Neural cell (in vitro differentiated cells): ENCODE data around the gene PSMG4. TPM values are rescaled to one million over a fixed set of nuclear protein-coding genes. Genes with fewer than 3 reads are reported as not detected.
A peak's percentile ranks its signal among the peaks of the same experiment; 100 is the strongest.

Experiments used
- H2AFZ ChIP-seq: fragments of 200-600, 300-800 bp; sonication (generic), shearing (Covaris generic); 2 replicates; pipeline ENCODE4 v1.6.0; 2014; ENCODE audit warnings: low read depth, mild to moderate bottlenecking, antibody characterized with exemption, low read length, moderate library complexity
- H3F3A ChIP-seq: fragments of 200-600 bp; shearing (Covaris generic); 2 replicates; pipeline ENCODE4 v1.6.1; 2016; ENCODE audit warnings: mild to moderate bottlenecking, moderate library complexity, mixed read lengths, antibody characterized with exemption, low read length; ENCODE audit not compliant: insufficient read depth, poor library complexity, severe bottlenecking
- H3K27ac ChIP-seq: fragments of 200-600, 300-800 bp; sonication (generic), shearing (Covaris generic); 2 replicates; pipeline ENCODE4 v1.5.1; 2014; ENCODE audit warnings: mild to moderate bottlenecking, low read length, moderate library complexity
- H3K27me3 ChIP-seq: fragments of 300-800, 200-600 bp; sonication (generic), shearing (Covaris generic); 2 replicates; pipeline ENCODE4 v1.6.0; 2014; ENCODE audit warnings: mild to moderate bottlenecking, low read depth, low read length, moderate library complexity; ENCODE audit not compliant: insufficient read depth
- H3K36me3 ChIP-seq: fragments of 300-800, 200-600 bp; sonication (generic), shearing (Covaris generic); 2 replicates; pipeline ENCODE4 v1.5.1; 2014; ENCODE audit warnings: mild to moderate bottlenecking, antibody characterized with exemption, low read length, moderate library complexity; ENCODE audit not compliant: insufficient read depth
- H3K4me2 ChIP-seq: fragments of 300-800, 200-600 bp; sonication (generic), shearing (Covaris generic); 2 replicates; pipeline ENCODE4 v1.6.0; 2014; ENCODE audit warnings: mild to moderate bottlenecking, low read length
- H3K4me3 ChIP-seq: fragments of 300-800, 200-600 bp; sonication (generic), shearing (Covaris generic); 2 replicates; pipeline ENCODE4 v1.5.1; 2014; ENCODE audit warnings: mild to moderate bottlenecking, low read length, moderate library complexity
- H3K79me2 ChIP-seq: fragments of 200-600 bp; shearing (Covaris generic); replicated peaks from 2 replicates; pipeline ENCODE4 v1.6.0; 2014; ENCODE audit warnings: mild to moderate bottlenecking, low read length, moderate library complexity; ENCODE audit not compliant: insufficient read depth
- H3K9ac ChIP-seq: fragments of 300-800, 200-600 bp; sonication (generic), shearing (Covaris generic); 2 replicates; pipeline ENCODE4 v1.6.1; 2016; ENCODE audit warnings: mild to moderate bottlenecking, low read length, mixed read lengths
- H3K9me2 ChIP-seq: fragments of 200-600 bp; shearing (Covaris generic); 2 replicates; pipeline ENCODE4 v1.6.1; 2016; ENCODE audit warnings: mild to moderate bottlenecking, low read length, mixed read lengths; ENCODE audit not compliant: insufficient read depth
- H3K9me3 ChIP-seq: fragments of 200-600, 300-800 bp; sonication (generic), shearing (Covaris generic); 2 replicates; pipeline ENCODE4 v1.6.1; 2016; ENCODE audit warnings: mild to moderate bottlenecking, mixed run types, low read length, moderate library complexity, mixed read lengths
- H4K20me1 ChIP-seq: fragments of 200-600 bp; shearing (Covaris generic); 2 replicates; pipeline ENCODE4 v1.6.1; 2016; ENCODE audit warnings: mild to moderate bottlenecking, mixed run types; ENCODE audit not compliant: insufficient read depth
- EP300 ChIP-seq: fragments of 450-650 bp; conservative IDR thresholded peaks from 2 replicates; pipeline ENCODE4 v1.6.1; 2014; ENCODE audit warnings: antibody characterized with exemption, mild to moderate bottlenecking, moderate library complexity; ENCODE audit not compliant: poor library complexity, severe bottlenecking
- EZH2 ChIP-seq: fragments of 200-600, 300-800 bp; shearing (Covaris generic), sonication (generic); IDR thresholded peaks from 2 replicates; pipeline ENCODE4 v1.6.1; 2014; ENCODE audit warnings: antibody characterized with exemption, low read length, borderline replicate concordance, mild to moderate bottlenecking; ENCODE audit not compliant: insufficient read depth, poor library complexity, severe bottlenecking
- MXI1 ChIP-seq: fragments of 450-650 bp; conservative IDR thresholded peaks from 2 replicates; pipeline ENCODE4 v1.6.1; 2014; ENCODE audit warnings: antibody characterized with exemption, mild to moderate bottlenecking; ENCODE audit not compliant: poor library complexity, severe bottlenecking
- POLR2AphosphoS5 ChIP-seq: IDR thresholded peaks from 2 replicates; pipeline ENCODE4 v1.6.1; 2012
- RAD21 ChIP-seq: fragments of 450-650 bp; conservative IDR thresholded peaks from 2 replicates; pipeline ENCODE4 v1.6.1; 2014; ENCODE audit warnings: antibody characterized with exemption, mild to moderate bottlenecking, moderate library complexity
- SMC3 ChIP-seq: fragments of 450-650 bp; conservative IDR thresholded peaks from 2 replicates; pipeline ENCODE4 v1.6.1; 2014; ENCODE audit warnings: antibody characterized with exemption, mild to moderate bottlenecking, moderate library complexity; ENCODE audit not compliant: poor library complexity
- TAF1 ChIP-seq: IDR thresholded peaks from 2 replicates; pipeline ENCODE4 v1.6.1; 2012; ENCODE audit warnings: low read depth
- polyA plus RNA-seq: library from polyadenylated mRNA; depleted of rRNA; stranded (reverse); fragments of >200 nt; gene quantifications from 2 replicates; pipeline ENCODE4 v1.2.3, GENCODE V29; 2014
- TF ChIP-seq, protein P1 (sequence below): IDR thresholded peaks from 2 replicates; pipeline ENCODE4 v1.6.1; 2012; ENCODE audit warnings: borderline replicate concordance
- TF ChIP-seq, protein P2 (sequence below): fragments of 450-650 bp; IDR thresholded peaks from 2 replicates; pipeline ENCODE4 v1.5.1; 2014; ENCODE audit warnings: antibody characterized with exemption, mild to moderate bottlenecking, moderate library complexity; ENCODE audit not compliant: poor library complexity, severe bottlenecking

The PSMG4 gene
- polyA plus RNA-seq, 1 donor from 2014 or later: 52.0 TPM

DNA sequence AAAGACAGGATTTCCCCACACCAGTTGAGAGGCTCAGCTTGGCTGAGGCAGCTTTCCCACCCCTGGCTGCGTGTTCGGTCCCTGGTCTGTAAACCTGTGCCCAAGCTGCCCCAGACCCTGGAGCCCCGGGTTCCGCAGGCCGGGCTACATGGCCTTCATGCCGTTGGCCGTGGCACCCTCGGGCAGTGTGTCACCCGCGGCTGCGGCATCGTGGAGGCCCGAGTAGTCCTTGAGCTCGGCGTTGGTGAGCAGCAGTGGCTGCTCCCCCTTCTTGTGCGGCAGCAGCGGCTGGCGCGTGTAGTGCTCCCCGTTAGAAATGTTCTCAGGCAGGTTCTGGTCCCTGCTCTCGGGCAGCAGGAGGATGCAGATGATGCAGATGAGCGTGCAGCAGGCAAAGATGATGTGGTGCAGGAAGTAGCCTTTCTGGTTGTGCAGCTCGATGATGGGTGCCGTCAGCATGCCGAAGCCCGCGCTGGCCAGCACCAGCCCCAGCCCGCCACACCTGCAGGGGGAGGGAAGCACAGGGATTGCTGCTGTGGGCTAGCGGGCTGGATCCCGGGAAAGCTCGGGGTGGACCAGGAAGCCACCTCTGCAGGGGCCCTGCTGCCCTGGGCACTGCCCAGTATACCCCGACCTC is 14.3 kb downstream of the PSMG4 start:
- Histone ChIP-seq H3K9ac (no peak overlapping the region), H3K27ac (no peak overlapping the region), H3K27me3 (no peaks in the 10 kb centered on the region), H3K4me3 (no peak overlapping the region), H3K36me3 (peaks cover 7% of the 10 kb centered on the region), H3K9me3 (no peaks in the 10 kb centered on the region), H3K79me2 (no peaks in the 10 kb centered on the region), H3F3A (no peaks in the 10 kb centered on the region), H4K20me1 (no peaks in the 10 kb centered on the region), H2AFZ (no peak overlapping the region), H3K9me2 (no peaks in the 10 kb centered on the region), H3K4me2 (no peak overlapping the region)
- TF ChIP-seq TAF1: no peak
- TF ChIP-seq, protein P1, sequence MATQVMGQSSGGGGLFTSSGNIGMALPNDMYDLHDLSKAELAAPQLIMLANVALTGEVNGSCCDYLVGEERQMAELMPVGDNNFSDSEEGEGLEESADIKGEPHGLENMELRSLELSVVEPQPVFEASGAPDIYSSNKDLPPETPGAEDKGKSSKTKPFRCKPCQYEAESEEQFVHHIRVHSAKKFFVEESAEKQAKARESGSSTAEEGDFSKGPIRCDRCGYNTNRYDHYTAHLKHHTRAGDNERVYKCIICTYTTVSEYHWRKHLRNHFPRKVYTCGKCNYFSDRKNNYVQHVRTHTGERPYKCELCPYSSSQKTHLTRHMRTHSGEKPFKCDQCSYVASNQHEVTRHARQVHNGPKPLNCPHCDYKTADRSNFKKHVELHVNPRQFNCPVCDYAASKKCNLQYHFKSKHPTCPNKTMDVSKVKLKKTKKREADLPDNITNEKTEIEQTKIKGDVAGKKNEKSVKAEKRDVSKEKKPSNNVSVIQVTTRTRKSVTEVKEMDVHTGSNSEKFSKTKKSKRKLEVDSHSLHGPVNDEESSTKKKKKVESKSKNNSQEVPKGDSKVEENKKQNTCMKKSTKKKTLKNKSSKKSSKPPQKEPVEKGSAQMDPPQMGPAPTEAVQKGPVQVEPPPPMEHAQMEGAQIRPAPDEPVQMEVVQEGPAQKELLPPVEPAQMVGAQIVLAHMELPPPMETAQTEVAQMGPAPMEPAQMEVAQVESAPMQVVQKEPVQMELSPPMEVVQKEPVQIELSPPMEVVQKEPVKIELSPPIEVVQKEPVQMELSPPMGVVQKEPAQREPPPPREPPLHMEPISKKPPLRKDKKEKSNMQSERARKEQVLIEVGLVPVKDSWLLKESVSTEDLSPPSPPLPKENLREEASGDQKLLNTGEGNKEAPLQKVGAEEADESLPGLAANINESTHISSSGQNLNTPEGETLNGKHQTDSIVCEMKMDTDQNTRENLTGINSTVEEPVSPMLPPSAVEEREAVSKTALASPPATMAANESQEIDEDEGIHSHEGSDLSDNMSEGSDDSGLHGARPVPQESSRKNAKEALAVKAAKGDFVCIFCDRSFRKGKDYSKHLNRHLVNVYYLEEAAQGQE: no peak
- no peak for TF ChIP-seq EZH2
- TF ChIP-seq, protein P2, sequence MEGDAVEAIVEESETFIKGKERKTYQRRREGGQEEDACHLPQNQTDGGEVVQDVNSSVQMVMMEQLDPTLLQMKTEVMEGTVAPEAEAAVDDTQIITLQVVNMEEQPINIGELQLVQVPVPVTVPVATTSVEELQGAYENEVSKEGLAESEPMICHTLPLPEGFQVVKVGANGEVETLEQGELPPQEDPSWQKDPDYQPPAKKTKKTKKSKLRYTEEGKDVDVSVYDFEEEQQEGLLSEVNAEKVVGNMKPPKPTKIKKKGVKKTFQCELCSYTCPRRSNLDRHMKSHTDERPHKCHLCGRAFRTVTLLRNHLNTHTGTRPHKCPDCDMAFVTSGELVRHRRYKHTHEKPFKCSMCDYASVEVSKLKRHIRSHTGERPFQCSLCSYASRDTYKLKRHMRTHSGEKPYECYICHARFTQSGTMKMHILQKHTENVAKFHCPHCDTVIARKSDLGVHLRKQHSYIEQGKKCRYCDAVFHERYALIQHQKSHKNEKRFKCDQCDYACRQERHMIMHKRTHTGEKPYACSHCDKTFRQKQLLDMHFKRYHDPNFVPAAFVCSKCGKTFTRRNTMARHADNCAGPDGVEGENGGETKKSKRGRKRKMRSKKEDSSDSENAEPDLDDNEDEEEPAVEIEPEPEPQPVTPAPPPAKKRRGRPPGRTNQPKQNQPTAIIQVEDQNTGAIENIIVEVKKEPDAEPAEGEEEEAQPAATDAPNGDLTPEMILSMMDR: no peak
- TF ChIP-seq POLR2AphosphoS5: peak; percentile 14
- TF ChIP-seq MXI1: no peak
- no peak for TF ChIP-seq RAD21
- no peak for TF ChIP-seq SMC3
- no peak for TF ChIP-seq EP300

DNA sequence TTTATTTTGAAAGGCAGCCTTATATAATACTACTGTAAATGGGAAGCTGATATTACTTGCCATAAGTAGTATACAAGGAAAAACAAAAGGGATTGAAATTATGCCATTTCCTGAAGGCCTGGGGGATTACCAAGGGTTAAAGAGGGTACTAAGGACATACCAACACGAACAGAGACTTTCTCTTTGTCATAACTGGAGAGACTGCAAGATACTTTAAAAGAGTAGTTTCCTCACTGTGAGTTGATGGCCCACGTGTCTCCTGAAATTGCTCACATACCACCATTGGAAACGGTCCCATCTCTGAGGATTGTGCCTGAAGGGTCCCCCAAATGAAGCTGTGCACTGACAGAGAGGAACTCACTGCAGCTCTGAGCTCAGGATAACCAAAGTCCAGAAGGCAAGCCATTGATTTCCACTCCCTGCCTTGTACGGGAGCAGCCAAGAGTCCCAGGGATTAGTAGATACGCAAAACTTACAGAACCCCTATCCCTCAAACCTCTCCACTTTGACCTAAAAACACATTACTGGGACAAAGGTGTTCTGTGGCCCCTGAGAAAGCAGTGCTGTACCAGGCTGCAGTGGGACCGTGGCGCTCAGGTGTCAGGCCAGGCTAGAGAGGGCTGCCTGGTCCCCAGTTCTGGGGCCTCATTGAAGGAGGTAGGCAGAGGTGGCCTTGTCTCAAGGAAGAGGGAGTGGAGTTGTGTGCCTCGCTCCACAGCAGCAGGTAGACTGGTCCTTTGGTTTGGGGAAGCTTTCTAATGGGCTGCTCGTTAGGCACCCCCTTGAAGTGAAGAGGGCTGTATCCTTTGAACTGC is 15.2 kb downstream of the PSMG4 start:
- H3K9me3 ChIP-seq: no peaks in the 10 kb centered on the region
- H3F3A ChIP-seq: no peaks in the 10 kb centered on the region
- H2AFZ ChIP-seq: no peak overlapping the region
- no peaks in the 10 kb centered on the region for H3K9me2 ChIP-seq
- H3K27me3 ChIP-seq: no peaks in the 10 kb centered on the region
- no peak overlapping the region for H3K9ac ChIP-seq
- H3K4me3 ChIP-seq: no peak overlapping the region
- H3K36me3 ChIP-seq: peaks cover 7% of the 10 kb centered on the region
- no peaks in the 10 kb centered on the region for H4K20me1 ChIP-seq
- TF ChIP-seq SMC3 (no peak), POLR2AphosphoS5 (no peak), TAF1 (no peak), MXI1 (no peak), EP300 (no peak), EZH2 (no peak), RAD21 (no peak)
- TF ChIP-seq, protein P2: no peak
- TF ChIP-seq, protein P1: no peak
- no peaks in the 10 kb centered on the region for H3K79me2 ChIP-seq
- no peak overlapping the region for H3K27ac ChIP-seq
- H3K4me2 ChIP-seq: no peak overlapping the region
